HCT116 (cell line): ENCODE results near the gene GRM1. TPM values are rescaled to one million over a fixed set of nuclear protein-coding genes. Genes with fewer than 3 reads are reported as not detected.

ENCODE experiments used
- ATAC-seq: fragments of 200-7000 bp; cut with Tn5 transposase; 2 replicates; pipeline ENCODE4 v1.9.1; 2020; ENCODE audit warnings: mild to moderate bottlenecking, moderate library complexity
- BruUV-seq: library from RNA; stranded (reverse); fragments of 400-500 nt; replicated peaks from 2 replicates; lab custom pipeline; 2021; lab: Mats Ljungman, UMichigan
- CTCF ChIA-PET: fragments of 300-600 bp; sonication (Branson Sonifier 250); formaldehyde crosslinking; loops from one replicate; lab custom pipeline; 2021; ENCODE audit warnings: antibody characterized with exemption; lab: Charles Lee
- POLR2A ChIA-PET: fragments of 300-600, 350-600 bp; sonication (Branson Sonifier 250); formaldehyde crosslinking; loops from one replicate; lab custom pipeline; 2021; ENCODE audit warnings: antibody characterized with exemption; lab: Charles Lee
- RAD21 ChIA-PET, 2 experiments: fragments of 300-600 bp; sonication (Branson Sonifier 250); formaldehyde crosslinking; loops; one replicate each; lab custom pipeline; 2023; ENCODE audit warnings: low total read pairs in 2 of 2; ENCODE audit not compliant: uncharacterized antibody in 2 of 2, unreplicated experiment in 2 of 2, low non-redundant PET in 1 of 2; lab: Charles Lee
- DNase-seq: peaks from one replicate; pipeline ENCODE4 v3.0.0-alpha.2; 2010; ENCODE audit warnings: low read depth, low spot score
- H2AFZ ChIP-seq: fragments of 200-600 bp; shearing (Covaris generic), sonication (generic); 2 replicates; pipeline ENCODE4 v1.6.1; 2017; ENCODE audit warnings: low read depth, mixed run types, mixed read lengths, antibody characterized with exemption, low read length; ENCODE audit not compliant: poor library complexity, severe bottlenecking
- H3K27ac ChIP-seq: 2 replicates; pipeline ENCODE4 v1.5.1; 2012; ENCODE audit warnings: low read depth, low read length
- H3K27me3 ChIP-seq: fragments of 200-600 bp; sonication (generic); 2 replicates; pipeline ENCODE4 v1.6.1; 2016; ENCODE audit warnings: mixed run types, low read length, mixed read lengths; ENCODE audit not compliant: insufficient read depth
- H3K36me3 ChIP-seq, 2 experiments: fragments of 200-500 bp in 1 of 2; fragments of 200-600 bp in 1 of 2; sonication (Bioruptor generic) in 1 of 2; sonication (generic) in 1 of 2; 2 replicates each; pipeline versions ENCODE4 v1.5.1 to v1.6.1; 2014 to 2016; ENCODE audit warnings: low read length in 2 of 2, inconsistent platforms in 1 of 2, mixed read lengths in 1 of 2, mixed run types in 1 of 2; ENCODE audit not compliant: insufficient read depth in 2 of 2, control insufficient read depth in 1 of 2
- H3K4me1 ChIP-seq, 2 experiments: fragments of 200-600 bp in 1 of 2; sonication (generic) in 1 of 2; 2 replicates each; pipeline versions ENCODE4 v1.5.1 to v1.6.1; 2012 to 2017; ENCODE audit warnings: low read length in 2 of 2, inconsistent platforms in 1 of 2, mild to moderate bottlenecking in 1 of 2, mixed read lengths in 1 of 2, mixed run types in 1 of 2, moderate library complexity in 1 of 2; ENCODE audit not compliant: insufficient read depth in 2 of 2, control insufficient read depth in 1 of 2
- H3K4me2 ChIP-seq: fragments of 200-600 bp; sonication (generic); 2 replicates; pipeline ENCODE4 v1.6.1; 2017; ENCODE audit warnings: mixed run types, low read length, mixed read lengths
- H3K4me3 ChIP-seq, 2 experiments: fragments of 200-600 bp in 1 of 2; sonication (generic) in 1 of 2; replicated peaks in 1 of 2; 2 replicates each; pipeline ENCODE4 v1.5.1; 2011 to 2016; ENCODE audit warnings: low read length in 2 of 2, control low read depth in 1 of 2, low read depth in 1 of 2, mild to moderate bottlenecking in 1 of 2, mixed read lengths in 1 of 2, mixed run types in 1 of 2
- H3K79me2 ChIP-seq: fragments of 200-600 bp; sonication (generic); 2 replicates; pipeline ENCODE4 v1.6.1; 2017; ENCODE audit warnings: mild to moderate bottlenecking, mixed run types, low read length, moderate library complexity, mixed read lengths; ENCODE audit not compliant: insufficient read depth
- H3K9ac ChIP-seq: fragments of 200-600 bp; sonication (generic); 2 replicates; pipeline ENCODE4 v1.6.1; 2016; ENCODE audit warnings: low read length, mixed read lengths
- H3K9me2 ChIP-seq: fragments of 200-600 bp; sonication (generic), shearing (Covaris generic); 2 replicates; pipeline ENCODE4 v1.6.1; 2017; ENCODE audit warnings: mixed run types, mild to moderate bottlenecking, moderate library complexity; ENCODE audit not compliant: insufficient read depth
- H3K9me3 ChIP-seq, 2 experiments: fragments of 200-500 bp in 1 of 2; fragments of 200-600 bp in 1 of 2; sonication (Bioruptor generic) in 1 of 2; sonication (generic) in 1 of 2; 2 replicates each; pipeline ENCODE4 v1.6.1; 2014 to 2017; ENCODE audit warnings: low read length in 2 of 2, mixed read lengths in 2 of 2, inconsistent platforms in 1 of 2, low read depth in 1 of 2, mild to moderate bottlenecking in 1 of 2, mixed run types in 1 of 2, moderate library complexity in 1 of 2; ENCODE audit not compliant: control insufficient read depth in 1 of 2, insufficient read depth in 1 of 2
- H4K20me1 ChIP-seq: fragments of 200-600 bp; sonication (generic), shearing (Covaris generic); 2 replicates; pipeline ENCODE4 v1.6.1; 2017; ENCODE audit warnings: mixed run types, mild to moderate bottlenecking, moderate library complexity; ENCODE audit not compliant: insufficient read depth
- CEBPB ChIP-seq: IDR thresholded peaks from 2 replicates; pipeline ENCODE4 v1.6.1; 2012; ENCODE audit warnings: low read depth
- EGR1 ChIP-seq: IDR thresholded peaks from 2 replicates; pipeline ENCODE4 v1.6.1; 2012; ENCODE audit warnings: low read depth
- EZH2phosphoT487 ChIP-seq: fragments of 200-600 bp; IDR thresholded peaks from 2 replicates; pipeline ENCODE4 v1.6.1; 2018; ENCODE audit warnings: antibody characterized with exemption, borderline replicate concordance
- FOSL1 ChIP-seq: IDR thresholded peaks from 2 replicates; pipeline ENCODE4 v1.6.1; 2012; ENCODE audit warnings: low read depth
- POLR2A ChIP-seq: IDR thresholded peaks from 2 replicates; pipeline ENCODE4 v1.7.0; 2011; ENCODE audit warnings: borderline replicate concordance; ENCODE audit not compliant: insufficient read depth, insufficient read length; ENCODE audit errors: extremely low read depth
- SIN3A ChIP-seq: IDR thresholded peaks from 2 replicates; pipeline ENCODE4 v1.6.1; 2012; ENCODE audit warnings: low read depth
- SRF ChIP-seq: IDR thresholded peaks from 2 replicates; pipeline ENCODE4 v1.6.1; 2012; ENCODE audit warnings: low read depth
- ZNF274 ChIP-seq: fragments of 200-500 bp; sonication (Bioruptor generic); IDR thresholded peaks from 2 replicates; pipeline ENCODE4 v1.6.1; 2014; ENCODE audit warnings: mild to moderate bottlenecking, low read depth, low read length, inconsistent platforms
- intact Hi-C: fragments of 100-400 bp; cut with micrococcal nuclease; formaldehyde crosslinking; loops from 2 replicates; pipeline ENCODE4 v1.10.0; 2022
- total RNA-seq: library from RNA; stranded (reverse); gene quantifications from one replicate; pipeline ENCODE4 v1.2.1, GENCODE V29; 2021; ENCODE audit not compliant: unreplicated experiment

The GRM1 gene
- total RNA-seq, 1 experiment from 2014 or later, result not detected

GRCh38 chr6:146367061-146367460 is 338.2 kb downstream of the GRM1 start:
- ChIA-PET CTCF (no interaction called here), RAD21 (no interaction called here)
- ATAC-seq, result no peak

GRCh38 chr6:146369866-146370265 is 341.0 kb downstream of the GRM1 start:
- Histone ChIP-seq H3K4me2 (no peak overlapping the region), H3K36me3 (no peaks in the 10 kb centered on the region), H3K9me3 (no peaks in the 10 kb centered on the region), H4K20me1 (no peaks in the 10 kb centered on the region), H3K4me3 (no peak overlapping the region), H3K79me2 (no peaks in the 10 kb centered on the region), H3K27me3 (no peaks in the 10 kb centered on the region), H2AFZ (no peak overlapping the region), H3K4me1 (no peaks in the 10 kb centered on the region), H3K27ac (no peak overlapping the region), H3K9me2 (no peaks in the 10 kb centered on the region), H3K9ac (no peak overlapping the region)
- ChIA-PET RAD21 (no interaction called here), POLR2A (no interaction called here), CTCF (no interaction called here)
- no TSS peak for BruUV-seq
- TF ChIP-seq ZNF274 (no peak), FOSL1 (no peak), EZH2phosphoT487 (no peak), SRF (no peak)
- intact Hi-C loops, result no loop called here
- ATAC-seq (no peak), DNase-seq (no peak)

More at GRCh38 chr6:146367061-146367460, 338.2 kb downstream of the GRM1 start:
- Histone ChIP-seq H4K20me1 (no peaks in the 10 kb centered on the region), H3K27ac (no peak overlapping the region), H3K27me3 (no peaks in the 10 kb centered on the region), H3K4me3 (no peak overlapping the region), H3K4me2 (no peak overlapping the region), H3K36me3 (no peaks in the 10 kb centered on the region), H3K9me3 (no peaks in the 10 kb centered on the region), H3K79me2 (no peaks in the 10 kb centered on the region), H3K9me2 (no peaks in the 10 kb centered on the region), H3K4me1 (no peaks in the 10 kb centered on the region), H3K9ac (no peak overlapping the region), H2AFZ (no peak overlapping the region)
- no TSS peak for BruUV-seq
- intact Hi-C loops, result no loop called here
- POLR2A ChIA-PET, result no interaction called here
- DNase-seq, result no peak
- no peak for TF ChIP-seq CEBPB
- TF ChIP-seq EZH2phosphoT487, result no peak
- TF ChIP-seq SIN3A, result no peak
- TF ChIP-seq EGR1, result no peak
- no peak for TF ChIP-seq POLR2A
- TF ChIP-seq FOSL1, result no peak
